ENCODE measurements around the gene DNAJC2. TPM values are rescaled to one million over a fixed set of nuclear protein-coding genes. Genes with fewer than 3 reads are reported as not detected.

Gene DNAJC2
- total RNA-seq, 2 experiments from 2014 or later: 24.8 to 26.2 TPM

GRCh38 chr7:103349805-103350204 is 5.2 kb upstream of the DNAJC2 start:
- Mint-ChIP-seq H3K27ac (peak overlapping the region; percentile 78), H3K9me3 (no peaks in the 10 kb centered on the region), H3K4me3 (peak overlapping the region; percentile 90), H3K27me3 (no peaks in the 10 kb centered on the region), H3K4me1 (peaks cover 66% of the 10 kb centered on the region), H3K36me3 (ENCODE audit: low read depth) (peaks cover 40% of the 10 kb centered on the region)
- ChIA-PET POLR2A (interaction anchor here (1.2 to 2.3 kb wide), 2 partner anchors 36 to 52 kb away, joined by 3 to 12 read pairs; partner anchors contain the start of gene PMPCB), CTCF (interaction anchor here (0.7 kb wide), 1 partner anchor 58 kb away, joined by 3 read pairs; no protein-coding TSS in a partner anchor)
- no peak for DNase-seq

- H3K4me3 Mint-ChIP-seq: peak overlapping the region; percentile 90
- no peaks in the 10 kb centered on the region for H3K27me3 Mint-ChIP-seq
- POLR2A ChIA-PET: interaction anchor here (1.2 to 2.3 kb wide), 4 partner anchors 35 to 69 kb away, joined by 3 to 12 read pairs (median 6); partner anchors contain the start of gene PMPCB
- H3K4me1 Mint-ChIP-seq: peaks cover 67% of the 10 kb centered on the region
- CTCF ChIA-PET: no interaction called here
- H3K36me3 Mint-ChIP-seq (ENCODE audit: low read depth): peaks cover 37% of the 10 kb centered on the region
- DNase-seq: no peak
- H3K27ac Mint-ChIP-seq: peak overlapping the region; percentile 78
- H3K9me3 Mint-ChIP-seq: no peaks in the 10 kb centered on the region
Measured at GRCh38 chr7:103348959-103349358, 4.4 kb upstream of the DNAJC2 start.

GRCh38 chr7:103348452-103348851 is 3.9 kb upstream of the DNAJC2 start:
- Mint-ChIP-seq H3K4me3 (peak overlapping the region; percentile 90), H3K27me3 (no peaks in the 10 kb centered on the region), H3K9me3 (no peaks in the 10 kb centered on the region), H3K4me1 (peaks cover 68% of the 10 kb centered on the region), H3K36me3 (ENCODE audit: low read depth) (peaks cover 37% of the 10 kb centered on the region), H3K27ac (peak overlapping the region; percentile 96)
- DNase-seq: peak; percentile 37
- ChIA-PET CTCF (interaction anchor here (1.3 kb wide), 1 partner anchor 273 kb away, joined by 4 read pairs; the partner anchor contains the start of genes ARMC10 and FBXL13), POLR2A (interaction anchor here (0.8 to 2.3 kb wide), 8 partner anchors 12 to 1665 kb away, joined by 3 to 12 read pairs (median 4); partner anchors contain the start of genes KMT2E, NAPEPLD and PMPCB)

- H3K27ac Mint-ChIP-seq: peak within 1 kb of the TSS; percentile 96
- POLR2A ChIA-PET: interaction anchor here (0.8 to 2.3 kb wide), 12 partner anchors 9 to 1666 kb away, joined by 3 to 12 read pairs (median 4); partner anchors contain the start of genes KMT2E, NAPEPLD and PMPCB
- peak; percentile 87 for DNase-seq
- no peaks in the 10 kb centered on the region for H3K27me3 Mint-ChIP-seq
- H3K4me1 Mint-ChIP-seq: peaks cover 66% of the 10 kb centered on the region
- CTCF ChIA-PET: interaction anchor here (1.3 kb wide), 1 partner anchor 273 kb away, joined by 4 read pairs; the partner anchor contains the start of genes ARMC10 and FBXL13
- H3K4me3 Mint-ChIP-seq: peak within 1 kb of the TSS; percentile 90
- H3K9me3 Mint-ChIP-seq: no peaks in the 10 kb centered on the region
- H3K36me3 Mint-ChIP-seq (ENCODE audit: low read depth): peaks cover 30% of the 10 kb centered on the region
Measured at GRCh38 chr7:103347507-103348267, 3.1 kb upstream of the DNAJC2 start, which contains the start of gene PSMC2. Gene PSMC2, plus strand, starts transcription at chr7:103347643. Its CDS starts 69 bp downstream, at chr7:103347712.

- POLR2A ChIA-PET: interaction anchor here (1.9 kb wide), 1 partner anchor 271 kb away, joined by 4 read pairs; no protein-coding TSS in a partner anchor
Measured at GRCh38 chr7:103346396-103346795, 1.8 kb upstream of the DNAJC2 start.

GRCh38 chr7:103343758-103344452 is 662 bp downstream of the DNAJC2 start:
- CTCF ChIA-PET: interaction anchor here (0.9 to 1.3 kb wide), 2 partner anchors 17 to 46 kb away, joined by 3 to 4 read pairs; no protein-coding TSS in a partner anchor
- Mint-ChIP-seq H3K27ac (peak overlapping the region; percentile 98), H3K36me3 (ENCODE audit: low read depth) (peaks cover 40% of the 10 kb centered on the region), H3K4me3 (peak overlapping the region; percentile 100), H3K27me3 (no peaks in the 10 kb centered on the region), H3K4me1 (peaks cover 61% of the 10 kb centered on the region), H3K9me3 (no peaks in the 10 kb centered on the region)
- peak; percentile 41 for DNase-seq
- POLR2A ChIA-PET: interaction anchor here (0.7 to 2.6 kb wide), 11 partner anchors 11 to 44 kb away, joined by 3 to 11 read pairs (median 3); no protein-coding TSS in a partner anchor

More at GRCh38 chr7:103346396-103346795, 1.8 kb upstream of the DNAJC2 start:
- H3K9me3 Mint-ChIP-seq: no peaks in the 10 kb centered on the region
- H3K27me3 Mint-ChIP-seq: no peaks in the 10 kb centered on the region
- no peak overlapping the region for H3K4me3 Mint-ChIP-seq
- no peak overlapping the region for H3K27ac Mint-ChIP-seq
- H3K4me1 Mint-ChIP-seq: peaks cover 62% of the 10 kb centered on the region
- CTCF ChIA-PET: no interaction called here
- no peak for DNase-seq
- peaks cover 29% of the 10 kb centered on the region for H3K36me3 Mint-ChIP-seq (ENCODE audit: low read depth)

GRCh38 chr7:103343332-103343731 is 1.2 kb downstream of the DNAJC2 start:
- Mint-ChIP-seq H3K4me1 (peaks cover 58% of the 10 kb centered on the region), H3K36me3 (ENCODE audit: low read depth) (peaks cover 37% of the 10 kb centered on the region), H3K9me3 (no peaks in the 10 kb centered on the region), H3K4me3 (peak overlapping the region; percentile 100), H3K27ac (peak overlapping the region; percentile 98), H3K27me3 (no peaks in the 10 kb centered on the region)
- DNase-seq: no peak
- POLR2A ChIA-PET: interaction anchor here (1.0 to 2.6 kb wide), 8 partner anchors 14 to 43 kb away, joined by 3 to 11 read pairs (median 4); no protein-coding TSS in a partner anchor
- CTCF ChIA-PET: interaction anchor here (0.9 to 1.3 kb wide), 3 partner anchors 13 to 45 kb away, joined by 3 to 4 read pairs (median 3); no protein-coding TSS in a partner anchor

GRCh38 chr7:103341466-103341865 is 3.1 kb downstream of the DNAJC2 start:
- H3K4me1 Mint-ChIP-seq: peaks cover 48% of the 10 kb centered on the region

GRCh38 chr7:103338864-103339263 is 5.7 kb downstream of the DNAJC2 start:
- Mint-ChIP-seq H3K9me3 (no peaks in the 10 kb centered on the region), H3K27me3 (no peaks in the 10 kb centered on the region), H3K4me1 (peaks cover 33% of the 10 kb centered on the region), H3K4me3 (no peak overlapping the region), H3K36me3 (ENCODE audit: low read depth) (peaks cover 51% of the 10 kb centered on the region), H3K27ac (no peak overlapping the region)
- DNase-seq: no peak
- POLR2A ChIA-PET: interaction anchor here (1.2 kb wide), 1 partner anchor 9 kb away, joined by 3 read pairs; the partner anchor contains the start of gene PSMC2
- CTCF ChIA-PET: no interaction called here

More at GRCh38 chr7:103341466-103341865, 3.1 kb downstream of the DNAJC2 start:
- H3K9me3 Mint-ChIP-seq: no peaks in the 10 kb centered on the region
- H3K27me3 Mint-ChIP-seq: no peaks in the 10 kb centered on the region
- H3K36me3 Mint-ChIP-seq (ENCODE audit: low read depth): peaks cover 52% of the 10 kb centered on the region
- CTCF ChIA-PET: no interaction called here
- DNase-seq: no peak
- POLR2A ChIA-PET: no interaction called here
- no peak overlapping the region for H3K27ac Mint-ChIP-seq
- H3K4me3 Mint-ChIP-seq: no peak overlapping the region

- Mint-ChIP-seq H3K27ac (no peak overlapping the region), H3K27me3 (no peaks in the 10 kb centered on the region), H3K36me3 (ENCODE audit: low read depth) (peaks cover 57% of the 10 kb centered on the region), H3K4me3 (no peak overlapping the region), H3K4me1 (peaks cover 22% of the 10 kb centered on the region), H3K9me3 (no peaks in the 10 kb centered on the region)
- ChIA-PET POLR2A (no interaction called here), CTCF (no interaction called here)
- no peak for DNase-seq
Measured at GRCh38 chr7:103336761-103337160, 7.8 kb downstream of the DNAJC2 start.

- DNase-seq: no peak
- no peak overlapping the region for H3K27ac Mint-ChIP-seq
- CTCF ChIA-PET: interaction anchor here (1.9 kb wide), 1 partner anchor 17 kb away, joined by 4 read pairs; no protein-coding TSS in a partner anchor
- no peaks in the 10 kb centered on the region for H3K9me3 Mint-ChIP-seq
- no peak overlapping the region for H3K4me3 Mint-ChIP-seq
- POLR2A ChIA-PET: no interaction called here
- H3K4me1 Mint-ChIP-seq: peaks cover 7% of the 10 kb centered on the region
- H3K27me3 Mint-ChIP-seq: no peaks in the 10 kb centered on the region
- peaks cover 44% of the 10 kb centered on the region for H3K36me3 Mint-ChIP-seq (ENCODE audit: low read depth)
Measured at GRCh38 chr7:103325744-103326143, 18.8 kb downstream of the DNAJC2 start.

- Mint-ChIP-seq H3K36me3 (ENCODE audit: low read depth) (peaks cover 77% of the 10 kb centered on the region), H3K27ac (peak overlapping the region; percentile 3), H3K27me3 (no peaks in the 10 kb centered on the region), H3K9me3 (no peaks in the 10 kb centered on the region), H3K4me1 (peaks cover 10% of the 10 kb centered on the region), H3K4me3 (no peak overlapping the region)
- ChIA-PET CTCF (no interaction called here), POLR2A (interaction anchor here (0.7 to 1.0 kb wide), 3 partner anchors 11 to 18 kb away, joined by 3 read pairs; no protein-coding TSS in a partner anchor)
- DNase-seq: no peak
Measured at GRCh38 chr7:103317009-103317408, 27.6 kb downstream of the DNAJC2 start.
